Astrocyte (in vitro differentiated cells and primary cell): ENCODE data around the gene DGKB. TPM values are rescaled to one million over a fixed set of nuclear protein-coding genes. Genes with fewer than 3 reads are reported as not detected.
A peak's percentile ranks its signal among the peaks of the same experiment; 100 is the strongest.

ENCODE experiments used
- DNase-seq: peaks from one replicate; pipeline ENCODE4 v3.0.0-alpha.2; 2010; ENCODE audit warnings: low read depth
- FAIRE-seq: peaks from 2 replicates; lab custom pipeline; 2011; peaks lifted over from hg19 to GRCh38; lab: Jason Lieb, UNC
- H2AFZ ChIP-seq: 2 replicates; pipeline ENCODE4 v1.6.0; 2012; ENCODE audit warnings: low read depth, low read length, inconsistent platforms
- H3K27ac ChIP-seq: 2 replicates; pipeline ENCODE4 v1.5.1; 2011; ENCODE audit warnings: low read depth, low read length, inconsistent platforms
- H3K27me3 ChIP-seq: 2 replicates; pipeline ENCODE4 v1.6.0; 2011; ENCODE audit warnings: low read length, inconsistent platforms; ENCODE audit not compliant: insufficient read depth
- H3K36me3 ChIP-seq: 2 replicates; pipeline ENCODE4 v1.5.1; 2011; ENCODE audit warnings: low read length, inconsistent platforms; ENCODE audit not compliant: insufficient read depth
- H3K4me1 ChIP-seq: 2 replicates; pipeline ENCODE4 v1.5.1; 2011; ENCODE audit warnings: low read length, inconsistent platforms; ENCODE audit not compliant: insufficient read depth
- H3K4me2 ChIP-seq: 2 replicates; pipeline ENCODE4 v1.6.0; 2012; ENCODE audit warnings: low read length, inconsistent platforms
- H3K4me3 ChIP-seq: 2 replicates; pipeline ENCODE4 v1.5.1; 2011; ENCODE audit warnings: low read depth, mild to moderate bottlenecking, low read length, inconsistent platforms; ENCODE audit not compliant: insufficient read depth
- H3K79me2 ChIP-seq: 2 replicates; pipeline ENCODE4 v1.6.0; 2012; ENCODE audit warnings: mild to moderate bottlenecking, low read length, inconsistent platforms; ENCODE audit not compliant: insufficient read depth
- H3K9ac ChIP-seq: 2 replicates; pipeline ENCODE4 v1.6.0; 2012; ENCODE audit warnings: mild to moderate bottlenecking, low read length, inconsistent platforms
- H3K9me3 ChIP-seq: 2 replicates; pipeline ENCODE4 v1.5.1; 2012; ENCODE audit warnings: low read depth, mild to moderate bottlenecking, low read length, inconsistent platforms; ENCODE audit not compliant: insufficient read depth
- H4K20me1 ChIP-seq: 2 replicates; pipeline ENCODE4 v1.6.0; 2012; ENCODE audit warnings: low read length, inconsistent platforms; ENCODE audit not compliant: insufficient read depth
- H3K27ac Mint-ChIP-seq: one replicate; pipeline ENCODE4 v1.8.0; 2021; ENCODE audit warnings: mild to moderate bottlenecking, mixed read lengths; ENCODE audit not compliant: unreplicated experiment
- H3K27me3 Mint-ChIP-seq: one replicate; pipeline ENCODE4 v1.8.0; 2021; ENCODE audit warnings: low read depth, mixed read lengths; ENCODE audit not compliant: unreplicated experiment
- H3K36me3 Mint-ChIP-seq: one replicate; pipeline ENCODE4 v1.8.0; 2021; ENCODE audit warnings: low read depth, mixed read lengths; ENCODE audit not compliant: unreplicated experiment
- H3K4me1 Mint-ChIP-seq: one replicate; pipeline ENCODE4 v1.8.0; 2021; ENCODE audit warnings: low read depth, mixed read lengths; ENCODE audit not compliant: unreplicated experiment
- H3K4me3 Mint-ChIP-seq: one replicate; pipeline ENCODE4 v1.8.0; 2021; ENCODE audit warnings: mild to moderate bottlenecking, moderate library complexity, mixed read lengths; ENCODE audit not compliant: unreplicated experiment
- H3K9me3 Mint-ChIP-seq: one replicate; pipeline ENCODE4 v1.8.0; 2021; ENCODE audit warnings: mild to moderate bottlenecking, mixed read lengths; ENCODE audit not compliant: unreplicated experiment
- EZH2 ChIP-seq: IDR thresholded peaks from 2 replicates; pipeline ENCODE4 v1.6.1; 2012; ENCODE audit warnings: mild to moderate bottlenecking, low read length, inconsistent platforms; ENCODE audit not compliant: insufficient read depth
- total RNA-seq: library from RNA; stranded (reverse); gene quantifications from 2 replicates; pipeline ENCODE4 v1.2.1, GENCODE V29; 2021
- TF ChIP-seq, protein P1 (sequence below): IDR thresholded peaks from 2 replicates; pipeline ENCODE4 v1.5.1; 2011; ENCODE audit warnings: low read depth, mild to moderate bottlenecking, inconsistent platforms, low read length, moderate library complexity; ENCODE audit not compliant: insufficient read depth

Gene DGKB
- total RNA-seq, 1 donor from 2014 or later = 0.39 TPM

DNA sequence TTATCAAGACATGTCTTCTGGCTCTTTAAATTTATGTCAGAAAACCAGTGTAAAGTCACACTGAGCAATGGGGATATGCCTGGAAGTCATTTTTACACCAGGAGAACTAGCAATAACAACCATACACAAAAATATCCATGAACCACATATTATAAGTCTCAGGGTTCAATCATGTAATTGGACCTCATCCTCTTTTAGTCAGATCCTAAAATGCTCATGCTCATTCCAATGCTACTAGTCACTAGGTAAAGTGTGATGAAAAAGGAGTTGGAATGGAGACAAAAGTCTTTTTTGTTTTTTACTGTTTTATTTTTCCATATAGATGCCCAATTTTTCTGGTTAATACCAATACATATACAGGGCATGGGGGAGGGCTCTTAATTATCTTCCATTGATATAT lies 306.1 kb downstream of the DGKB start:
- H3K36me3 ChIP-seq = no peaks in the 10 kb centered on the region
- H2AFZ ChIP-seq = no peak overlapping the region
- H3K4me3 Mint-ChIP-seq = no peak overlapping the region
- H3K27me3 ChIP-seq = no peaks in the 10 kb centered on the region
- H3K27ac Mint-ChIP-seq = no peak overlapping the region
- no peaks in the 10 kb centered on the region for H3K79me2 ChIP-seq
- H3K4me1 ChIP-seq = no peaks in the 10 kb centered on the region
- no peak overlapping the region for H3K9ac ChIP-seq
- peaks cover 13% of the 10 kb centered on the region for H3K4me1 Mint-ChIP-seq
- H3K9me3 ChIP-seq = no peaks in the 10 kb centered on the region
- H3K36me3 Mint-ChIP-seq = no peaks in the 10 kb centered on the region
- H3K27ac ChIP-seq = no peak overlapping the region
- H3K9me3 Mint-ChIP-seq = no peaks in the 10 kb centered on the region
- peak; percentile 56 for DNase-seq
- no peak for FAIRE-seq
- peak overlapping the region; percentile 32 for H3K4me2 ChIP-seq
- H4K20me1 ChIP-seq = no peaks in the 10 kb centered on the region
- H3K27me3 Mint-ChIP-seq = no peaks in the 10 kb centered on the region
- no peak for TF ChIP-seq EZH2
- TF ChIP-seq, protein P1, sequence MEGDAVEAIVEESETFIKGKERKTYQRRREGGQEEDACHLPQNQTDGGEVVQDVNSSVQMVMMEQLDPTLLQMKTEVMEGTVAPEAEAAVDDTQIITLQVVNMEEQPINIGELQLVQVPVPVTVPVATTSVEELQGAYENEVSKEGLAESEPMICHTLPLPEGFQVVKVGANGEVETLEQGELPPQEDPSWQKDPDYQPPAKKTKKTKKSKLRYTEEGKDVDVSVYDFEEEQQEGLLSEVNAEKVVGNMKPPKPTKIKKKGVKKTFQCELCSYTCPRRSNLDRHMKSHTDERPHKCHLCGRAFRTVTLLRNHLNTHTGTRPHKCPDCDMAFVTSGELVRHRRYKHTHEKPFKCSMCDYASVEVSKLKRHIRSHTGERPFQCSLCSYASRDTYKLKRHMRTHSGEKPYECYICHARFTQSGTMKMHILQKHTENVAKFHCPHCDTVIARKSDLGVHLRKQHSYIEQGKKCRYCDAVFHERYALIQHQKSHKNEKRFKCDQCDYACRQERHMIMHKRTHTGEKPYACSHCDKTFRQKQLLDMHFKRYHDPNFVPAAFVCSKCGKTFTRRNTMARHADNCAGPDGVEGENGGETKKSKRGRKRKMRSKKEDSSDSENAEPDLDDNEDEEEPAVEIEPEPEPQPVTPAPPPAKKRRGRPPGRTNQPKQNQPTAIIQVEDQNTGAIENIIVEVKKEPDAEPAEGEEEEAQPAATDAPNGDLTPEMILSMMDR = no peak
- H3K4me3 ChIP-seq = no peak overlapping the region

DNA sequence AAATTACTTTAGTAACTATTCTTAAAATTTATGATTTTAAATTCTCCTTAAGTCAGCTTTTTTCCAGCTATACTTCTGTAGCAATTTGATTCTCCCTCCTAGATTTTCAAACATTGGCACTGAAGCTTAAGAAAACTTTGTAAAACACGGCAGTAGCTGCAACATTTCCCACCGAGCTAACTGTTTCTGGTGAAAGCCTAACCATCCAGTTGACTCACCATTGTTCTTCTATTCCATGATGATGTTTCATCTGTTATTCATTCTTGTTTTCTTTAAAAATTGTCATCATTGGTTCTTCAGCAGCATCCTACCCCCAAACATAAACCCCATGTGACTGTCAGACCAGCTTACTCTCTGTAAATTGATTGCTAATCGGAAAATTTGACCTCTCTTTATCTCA lies 312.3 kb downstream of the DGKB start:
- Histone ChIP-seq H3K4me2 (no peak overlapping the region), H3K4me1 (no peaks in the 10 kb centered on the region), H3K27ac (no peak overlapping the region), H3K4me3 (no peak overlapping the region), H3K9me3 (peaks cover 8% of the 10 kb centered on the region), H3K79me2 (no peaks in the 10 kb centered on the region), H3K36me3 (no peaks in the 10 kb centered on the region), H3K27me3 (no peaks in the 10 kb centered on the region), H3K9ac (no peak overlapping the region), H4K20me1 (no peaks in the 10 kb centered on the region), H2AFZ (no peak overlapping the region)
- no peak for FAIRE-seq
- Mint-ChIP-seq H3K9me3 (peaks cover 5% of the 10 kb centered on the region), H3K36me3 (no peaks in the 10 kb centered on the region), H3K27ac (no peak overlapping the region), H3K27me3 (no peaks in the 10 kb centered on the region), H3K4me1 (peaks cover 4% of the 10 kb centered on the region), H3K4me3 (no peak overlapping the region)
- DNase-seq = no peak
- TF ChIP-seq, protein P1 = no peak
- TF ChIP-seq EZH2 = no peak

DNA sequence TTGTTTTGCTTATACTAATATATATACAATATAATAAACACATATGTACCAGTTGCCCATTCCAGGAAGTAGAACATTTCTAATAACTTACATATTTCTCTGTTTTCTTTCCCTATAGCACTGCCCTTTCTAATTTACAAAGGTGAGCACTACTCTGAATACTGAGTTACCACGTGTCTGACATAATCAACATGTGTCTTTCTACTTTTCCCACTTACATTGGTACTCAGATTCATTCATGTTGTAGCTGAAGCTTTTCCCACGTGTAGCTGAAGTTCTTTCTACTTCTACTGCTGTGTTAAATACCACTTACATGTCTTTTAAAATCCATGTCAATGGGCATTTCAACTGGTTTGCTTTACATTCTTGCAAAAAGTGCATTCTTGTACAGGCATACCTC lies 317.3 kb downstream of the DGKB start:
- no peak overlapping the region for H2AFZ ChIP-seq
- no peaks in the 10 kb centered on the region for H3K4me1 Mint-ChIP-seq
- TF ChIP-seq, protein P1 = no peak
- TF ChIP-seq EZH2 = no peak
- no peaks in the 10 kb centered on the region for H3K27me3 Mint-ChIP-seq
- no peaks in the 10 kb centered on the region for H4K20me1 ChIP-seq
- DNase-seq = no peak
- no peaks in the 10 kb centered on the region for H3K79me2 ChIP-seq
- no peaks in the 10 kb centered on the region for H3K4me1 ChIP-seq
- H3K27me3 ChIP-seq = no peaks in the 10 kb centered on the region
- no peak overlapping the region for H3K4me3 ChIP-seq
- H3K9me3 Mint-ChIP-seq = peaks cover 5% of the 10 kb centered on the region
- peaks cover 9% of the 10 kb centered on the region for H3K9me3 ChIP-seq
- H3K36me3 ChIP-seq = no peaks in the 10 kb centered on the region
- no peak for FAIRE-seq
- no peak overlapping the region for H3K4me3 Mint-ChIP-seq
- no peak overlapping the region for H3K27ac Mint-ChIP-seq
- H3K9ac ChIP-seq = no peak overlapping the region
- no peak overlapping the region for H3K4me2 ChIP-seq
- H3K36me3 Mint-ChIP-seq = no peaks in the 10 kb centered on the region
- H3K27ac ChIP-seq = no peak overlapping the region
